GM12878 (cell line): ENCODE measurements around the gene RGS6. TPM values are rescaled to one million over a fixed set of nuclear protein-coding genes. Genes with fewer than 3 reads are reported as not detected.

Source experiments
- ATAC-seq: fragments of 200-7000 bp; cut with Tn5 transposase; 3 replicates; pipeline ENCODE4 v1.9.1; 2020; ENCODE audit warnings: mild to moderate bottlenecking, moderate library complexity
- BruUV-seq: library from RNA; stranded (reverse); fragments of 400-500 nt; replicated peaks from 2 replicates; lab custom pipeline; 2021; lab: Mats Ljungman, UMichigan
- CTCF ChIA-PET: fragments of 300-600 bp; sonication (Branson Sonifier 250); formaldehyde crosslinking; extraction: SDS; loops from one replicate; lab custom pipeline; 2021; ENCODE audit warnings: inconsistent platforms; lab: Yijun Ruan, JAX
- POLR2A ChIA-PET: fragments of 350-600 bp; formaldehyde crosslinking; extraction: SDS; loops from one replicate; lab custom pipeline; 2021; ENCODE audit warnings: inconsistent platforms; lab: Charles Lee
- RAD21 ChIA-PET: fragments of 300-600 bp; sonication (Branson Sonifier 250); formaldehyde crosslinking; loops from one replicate; lab custom pipeline; 2023; ENCODE audit warnings: antibody characterized with exemption; ENCODE audit not compliant: unreplicated experiment; lab: Charles Lee
- SMC1A ChIA-PET: fragments of 300-600 bp; sonication (Branson Sonifier 250); formaldehyde crosslinking; loops from one replicate; lab custom pipeline; 2023; ENCODE audit not compliant: unreplicated experiment, uncharacterized antibody; lab: Charles Lee
- DNase-seq: peaks from one replicate; pipeline ENCODE4 v3.0.0-alpha.2; 2011; ENCODE audit warnings: low read depth, low spot score
- FAIRE-seq: peaks from 3 replicates; lab custom pipeline; 2011; peaks lifted over from hg19 to GRCh38; lab: Jason Lieb, UNC
- H2AFZ ChIP-seq: 2 replicates; pipeline ENCODE4 v1.6.0; 2011; ENCODE audit warnings: low read depth, low read length, control low read depth; ENCODE audit not compliant: control insufficient read depth
- H3K27ac ChIP-seq: 2 replicates; pipeline ENCODE4 v1.5.1; 2011; ENCODE audit warnings: control low read depth; ENCODE audit not compliant: control insufficient read depth, insufficient read depth
- H3K27me3 ChIP-seq, 2 experiments: replicated peaks in 1 of 2; 2 replicates each; pipeline versions ENCODE4 v1.6.0 to v1.6.1; 2011; ENCODE audit warnings: low read length in 1 of 2; ENCODE audit not compliant: control insufficient read depth in 2 of 2, insufficient read depth in 2 of 2
- H3K36me3 ChIP-seq, 2 experiments: 2 replicates each; pipeline ENCODE4 v1.5.1; 2011; ENCODE audit warnings: low read length in 1 of 2; ENCODE audit not compliant: control insufficient read depth in 2 of 2, insufficient read depth in 2 of 2
- H3K4me1 ChIP-seq: 2 replicates; pipeline ENCODE4 v1.6.1; 2011; ENCODE audit warnings: mild to moderate bottlenecking, low read length, moderate library complexity, mixed read lengths; ENCODE audit not compliant: control insufficient read depth, insufficient read depth
- H3K4me2 ChIP-seq: 2 replicates; pipeline ENCODE4 v1.6.0; 2011; ENCODE audit warnings: control low read depth; ENCODE audit not compliant: control insufficient read depth, insufficient read depth
- H3K4me3 ChIP-seq: fragments of 200-600 bp; sonication (generic); 2 replicates; pipeline ENCODE4 v1.5.1; 2016
- H3K79me2 ChIP-seq: 2 replicates; pipeline ENCODE4 v1.6.0; 2011; ENCODE audit warnings: low read length; ENCODE audit not compliant: control insufficient read depth, insufficient read depth
- H3K9ac ChIP-seq: 2 replicates; pipeline ENCODE4 v1.8.0; 2011; ENCODE audit warnings: low read length, control low read depth, mixed read lengths; ENCODE audit not compliant: control insufficient read depth, insufficient read depth
- H3K9me3 ChIP-seq: replicated peaks from 3 replicates; pipeline ENCODE4 v1.5.1; 2011; ENCODE audit warnings: mild to moderate bottlenecking, low read length; ENCODE audit not compliant: control insufficient read depth, insufficient read depth
- H4K20me1 ChIP-seq: 2 replicates; pipeline ENCODE4 v1.6.0; 2011; ENCODE audit not compliant: control insufficient read depth, insufficient read depth
- BACH1 ChIP-seq: fragments of 450-650 bp; IDR thresholded peaks from 2 replicates; pipeline ENCODE4 v1.6.1; 2017; ENCODE audit warnings: mild to moderate bottlenecking, borderline replicate concordance
- BCL11A ChIP-seq: IDR thresholded peaks from 2 replicates; pipeline ENCODE4 v1.6.1; 2011; ENCODE audit warnings: low read depth, low read length
- BHLHE40 ChIP-seq, 2 experiments: fragments of 450-650 bp in 1 of 2; IDR thresholded peaks; 2 replicates each; pipeline ENCODE4 v1.6.1; 2011 to 2017; ENCODE audit warnings: low read depth in 2 of 2, borderline replicate concordance in 1 of 2, improper control_type of control experiment in 1 of 2, low read length in 1 of 2, mild to moderate bottlenecking in 1 of 2
- IRF5 ChIP-seq: fragments of 450-650 bp; IDR thresholded peaks from 2 replicates; pipeline ENCODE4 v1.6.1; 2017; ENCODE audit warnings: borderline replicate concordance
- JUND ChIP-seq: IDR thresholded peaks from 2 replicates; pipeline ENCODE4 v1.6.1; 2012; ENCODE audit warnings: low read depth, mild to moderate bottlenecking, low read length, improper control_type of control experiment, moderate library complexity
- KAT2A ChIP-seq: conservative IDR thresholded peaks from 2 replicates; pipeline ENCODE4 v1.6.1; 2011; ENCODE audit warnings: low read depth, low read length; ENCODE audit not compliant: control insufficient read depth
- MXI1 ChIP-seq: fragments of 150-350 bp; IDR thresholded peaks from 2 replicates; pipeline ENCODE4 v1.6.1; 2011; ENCODE audit warnings: low read depth, mild to moderate bottlenecking, inconsistent platforms, low read length, improper control_type of control experiment
- NR2C1 ChIP-seq: fragments of 450-650 bp; IDR thresholded peaks from 2 replicates; pipeline ENCODE4 v1.6.1; 2017; ENCODE audit warnings: antibody characterized with exemption, mild to moderate bottlenecking, moderate library complexity
- POLR2A ChIP-seq: IDR thresholded peaks from 2 replicates; pipeline ENCODE4 v1.6.1; 2011; ENCODE audit warnings: low read depth, mild to moderate bottlenecking, low read length
- RAD51 ChIP-seq: fragments of 450-650 bp; IDR thresholded peaks from 2 replicates; pipeline ENCODE4 v1.6.1; 2016; ENCODE audit warnings: moderate library complexity, mild to moderate bottlenecking, inconsistent platforms
- SRF ChIP-seq, 2 experiments: IDR thresholded peaks; 2 replicates each; pipeline ENCODE4 v1.6.1; 2011; ENCODE audit warnings: low read depth in 2 of 2, low read length in 2 of 2, mild to moderate bottlenecking in 1 of 2, moderate library complexity in 1 of 2
- STAT1 ChIP-seq: fragments of 450-650 bp; conservative IDR thresholded peaks from 2 replicates; pipeline ENCODE4 v1.6.1; 2014; ENCODE audit warnings: antibody characterized with exemption, mild to moderate bottlenecking
- SUPT20H ChIP-seq: IDR thresholded peaks from 2 replicates; pipeline ENCODE4 v1.6.1; 2011; ENCODE audit warnings: low read depth, mild to moderate bottlenecking, low read length, moderate library complexity, borderline replicate concordance; ENCODE audit not compliant: control insufficient read depth
- YY1 ChIP-seq: IDR thresholded peaks from 2 replicates; pipeline ENCODE4 v1.6.1; 2011; ENCODE audit warnings: low read depth, mild to moderate bottlenecking, low read length
- WGBS: methylation state at CpG from one replicate; pipeline ENCODE4 v1.1.6; 2016; ENCODE audit warnings: low lambda C conversion rate; ENCODE audit not compliant: insufficient replicate concordance, insufficient coverage; ENCODE audit errors: missing lambda C conversion rate; 5-methylcytosine and 5-hydroxymethylcytosine counted together
- in situ Hi-C: fragments of 300-500 bp; cut with MboI; formaldehyde crosslinking; loops from 9 replicates; pipeline ENCODE4 v1.14.3; 2018; ENCODE audit warnings: mixed read lengths
- intact Hi-C: fragments of 100-400 bp; cut with micrococcal nuclease; formaldehyde crosslinking; loops from one replicate; pipeline ENCODE4 v1.14.2; 2022; ENCODE audit not compliant: unreplicated experiment
- polyA plus RNA-seq, 11 experiments: library from polyadenylated mRNA; depleted of rRNA in 4 of 11; unstranded in 6 of 11; stranded (reverse) in 5 of 11; fragments of >200 nt; fragmentation: Nextera tagmentation in 4 of 11; fragmentation: Illumina TruSeq in 1 of 11; extraction: Ambion mirVana in 4 of 11; extraction: Trizol in 1 of 11; gene quantifications; 1 replicate in 1 of 11; 2 replicates in 10 of 11; pipeline versions ENCODE4 v1.2.1 to v1.2.3, GENCODE V29; 2011 to 2016; ENCODE audit warnings: inconsistent platforms in 2 of 11, missing spikeins in 2 of 11, low read depth in 1 of 11
- total RNA-seq, 4 experiments: library from RNA; depleted of rRNA in 3 of 4; stranded (reverse); fragments of >200 nt in 3 of 4; fragmentation: Illumina TruSeq in 1 of 4; extraction: Trizol in 1 of 4; gene quantifications; 2 replicates each; pipeline versions ENCODE4 v1.2.1 to v1.2.3, GENCODE V29; 2013 to 2021

The RGS6 gene
- total and polyA plus RNA-seq, 10 of the 15 experiments (the other 5 are each of a cell fraction or from before 2014, with no cell fraction given), result 3.9 to 18.1 (median 12.4) TPM

- DNase-seq, result no peak
- H4K20me1 ChIP-seq, result no peaks in the 10 kb centered on the region
- no peaks in the 10 kb centered on the region for H3K36me3 ChIP-seq
- SMC1A ChIA-PET, result interaction anchor here (0.6 to 2.1 kb wide), 3 partner anchors 25 to 356 kb away, joined by 3 to 6 read pairs (median 3); no protein-coding TSS in a partner anchor
- H2AFZ ChIP-seq, result no peak overlapping the region
- BruUV-seq, result no TSS peak
- H3K9me3 ChIP-seq, result no peaks in the 10 kb centered on the region
- H3K79me2 ChIP-seq, result no peaks in the 10 kb centered on the region
- in situ Hi-C loops, result no loop called here
- H3K4me2 ChIP-seq, result no peak overlapping the region
- no peak overlapping the region for H3K9ac ChIP-seq
- 47% methylated on average over 2 of the region's 2 CpGs for WGBS
- CTCF ChIA-PET, result no interaction called here
- no peak for TF ChIP-seq SRF (IDR thresholded peaks at IDR 0.05; ENCODE audit: low read depth in 2 of 2, low read length in 2 of 2)
- no peak for TF ChIP-seq MXI1
- no peak for TF ChIP-seq BCL11A
- TF ChIP-seq SUPT20H, result no peak
- TF ChIP-seq, all 136 proteins: peak for 0
- no peaks in the 10 kb centered on the region; a peak in 1 of 4 replicates for H3K27me3 ChIP-seq
- no peak overlapping the region for H3K4me3 ChIP-seq
- H3K4me1 ChIP-seq, result no peaks in the 10 kb centered on the region
- RAD21 ChIA-PET, result no interaction called here
- no peak overlapping the region for H3K27ac ChIP-seq
- intact Hi-C loops, result no loop called here
- ATAC-seq, result no peak
- POLR2A ChIA-PET, result no interaction called here
- FAIRE-seq, result no peak
Measured at GRCh38 chr14:72610831-72611200, 678.6 kb downstream of the RGS6 start.

GRCh38 chr14:72611506-72611905, 679.3 kb downstream of the RGS6 start:
- 48% methylated on average over 4 of the region's 4 CpGs for whole genome bisulfite sequencing
- no peaks in the 10 kb centered on the region for H4K20me1 ChIP-seq

More at GRCh38 chr14:72611506-72611905, 679.3 kb downstream of the RGS6 start:
- Histone ChIP-seq H3K27me3 (no peaks in the 10 kb centered on the region; a peak in 1 of 4 replicates), H3K27ac (no peak overlapping the region), H2AFZ (no peak overlapping the region), H3K9me3 (no peaks in the 10 kb centered on the region), H3K9ac (no peak overlapping the region), H3K36me3 (no peaks in the 10 kb centered on the region), H3K4me1 (no peaks in the 10 kb centered on the region), H3K4me3 (no peak overlapping the region), H3K79me2 (no peaks in the 10 kb centered on the region), H3K4me2 (no peak overlapping the region)
- no peak for DNase-seq
- no TSS peak for BruUV-seq
- FAIRE-seq, result no peak
- in situ Hi-C loops, result no loop called here
- ChIA-PET CTCF (no interaction called here), POLR2A (no interaction called here), RAD21 (no interaction called here), SMC1A (interaction anchor here (1.0 kb wide), 1 partner anchor 35 kb away, joined by 3 read pairs; no protein-coding TSS in a partner anchor)
- intact Hi-C loops, result no loop called here
- TF ChIP-seq BACH1, result no peak
- TF ChIP-seq STAT1, result no peak
- TF ChIP-seq IRF5, result no peak
- no peak for TF ChIP-seq RAD51
- TF ChIP-seq YY1, result no peak
- TF ChIP-seq JUND, result no peak
- no peak for TF ChIP-seq POLR2A
- no peak for TF ChIP-seq KAT2A
- no peak for TF ChIP-seq BHLHE40 (IDR thresholded peaks at IDR 0.05; ENCODE audit: borderline replicate concordance in 1 of 2, low read depth in 2 of 2, low read length in 1 of 2)
- no peak for TF ChIP-seq NR2C1
- ATAC-seq, result no peak
